ENCODE data around the gene ZFYVE9.

GRCh38 chr1:52352690-52353089 is 210.8 kb downstream of the ZFYVE9 start:
- TF ChIP-seq, protein P1, sequence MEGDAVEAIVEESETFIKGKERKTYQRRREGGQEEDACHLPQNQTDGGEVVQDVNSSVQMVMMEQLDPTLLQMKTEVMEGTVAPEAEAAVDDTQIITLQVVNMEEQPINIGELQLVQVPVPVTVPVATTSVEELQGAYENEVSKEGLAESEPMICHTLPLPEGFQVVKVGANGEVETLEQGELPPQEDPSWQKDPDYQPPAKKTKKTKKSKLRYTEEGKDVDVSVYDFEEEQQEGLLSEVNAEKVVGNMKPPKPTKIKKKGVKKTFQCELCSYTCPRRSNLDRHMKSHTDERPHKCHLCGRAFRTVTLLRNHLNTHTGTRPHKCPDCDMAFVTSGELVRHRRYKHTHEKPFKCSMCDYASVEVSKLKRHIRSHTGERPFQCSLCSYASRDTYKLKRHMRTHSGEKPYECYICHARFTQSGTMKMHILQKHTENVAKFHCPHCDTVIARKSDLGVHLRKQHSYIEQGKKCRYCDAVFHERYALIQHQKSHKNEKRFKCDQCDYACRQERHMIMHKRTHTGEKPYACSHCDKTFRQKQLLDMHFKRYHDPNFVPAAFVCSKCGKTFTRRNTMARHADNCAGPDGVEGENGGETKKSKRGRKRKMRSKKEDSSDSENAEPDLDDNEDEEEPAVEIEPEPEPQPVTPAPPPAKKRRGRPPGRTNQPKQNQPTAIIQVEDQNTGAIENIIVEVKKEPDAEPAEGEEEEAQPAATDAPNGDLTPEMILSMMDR (conservative IDR thresholded peaks at IDR 0.05; ENCODE audit: low read length), result no peak
- TF ChIP-seq EZH2phosphoT487 (IDR thresholded peaks at IDR 0.05; ENCODE audit: borderline replicate concordance), result no peak

Measured in Loucy (cell line).